ENCODE data around the gene RUNX3.

GRCh38 chr1:24939675-24940193 is 9.7 kb upstream of the RUNX3 start:
- TF ChIP-seq CTCF (conservative IDR thresholded peaks at IDR 0.05 in 1 of 2, IDR thresholded peaks at IDR 0.05 in 1 of 2; ENCODE audit: extremely low read depth in 1 of 2, insufficient read depth in 1 of 2, low read depth in 1 of 2, low read length in 2 of 2) = no peak
- no peak for TF ChIP-seq EZH2 (IDR thresholded peaks at IDR 0.05; ENCODE audit: borderline replicate concordance, low read length)

Data from mammary epithelial cell (primary cell).